HG02588 (cell line): ENCODE results near the gene RTN1.

Source experiments
- ATAC-seq: cut with Tn5 transposase; IDR thresholded peaks from one replicate; pipeline ENCODE4 v1.9.1; 2021; ENCODE audit warnings: mild to moderate bottlenecking, moderate library complexity; ENCODE audit not compliant: unreplicated experiment

Gene RTN1

DNA sequence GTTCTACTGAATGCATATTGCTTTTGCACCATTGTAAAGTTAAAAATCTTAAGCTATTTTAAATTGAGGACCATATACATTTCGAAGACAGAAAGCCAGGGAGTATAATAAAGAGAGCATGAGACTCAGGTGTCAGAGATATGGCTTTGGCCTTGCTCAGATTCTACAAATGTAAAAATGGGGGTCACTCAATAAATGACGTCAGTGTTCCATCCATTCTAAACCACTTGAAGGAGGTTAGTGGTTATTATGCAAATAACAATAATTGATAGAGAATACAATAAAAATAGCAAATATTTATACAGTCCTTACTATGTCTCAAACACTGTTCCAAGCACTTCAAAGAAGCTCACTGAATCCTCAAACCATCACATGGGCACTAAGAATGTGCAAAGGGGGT, 20.1 kb downstream of the RTN1 start:
- no peak for ATAC-seq

DNA sequence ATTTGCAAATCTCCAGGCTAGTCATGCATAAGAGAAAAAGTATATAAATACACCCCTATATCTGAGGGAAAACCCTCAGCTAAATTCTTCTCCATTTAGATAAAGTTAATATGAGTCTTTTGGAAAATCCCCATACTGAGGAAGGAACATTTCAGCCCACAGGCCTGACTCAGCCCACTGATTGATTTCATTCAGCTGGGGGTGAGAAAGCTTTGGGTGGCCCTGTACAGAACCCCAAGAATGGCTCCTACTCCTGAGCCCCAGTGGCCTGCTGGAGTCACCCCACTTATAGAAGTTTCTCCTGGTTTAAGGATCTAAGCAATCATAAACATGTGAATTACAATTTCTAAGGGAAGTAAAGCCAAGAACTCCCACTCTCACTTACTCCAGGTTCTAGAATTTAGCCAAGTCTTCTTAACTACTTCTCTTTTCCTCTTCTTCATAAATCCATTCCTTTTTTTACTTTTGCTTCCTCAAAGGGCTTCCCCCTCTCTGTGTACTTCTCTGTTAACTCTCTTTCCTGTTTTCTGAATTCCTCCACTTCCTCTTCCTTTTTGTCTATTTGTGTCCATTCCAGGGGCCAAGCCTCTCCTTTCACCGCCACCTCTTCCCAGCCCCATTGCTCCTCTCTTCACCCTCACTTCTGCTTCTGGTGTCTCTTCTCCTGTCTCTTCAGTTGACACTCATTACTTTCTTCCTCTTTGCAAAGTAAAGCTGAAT, 21.0 kb downstream of the RTN1 start:
- ATAC-seq, result no peak

GRCh38 chr14:59848671-59849070, 21.9 kb downstream of the RTN1 start:
- ATAC-seq, result no peak

DNA sequence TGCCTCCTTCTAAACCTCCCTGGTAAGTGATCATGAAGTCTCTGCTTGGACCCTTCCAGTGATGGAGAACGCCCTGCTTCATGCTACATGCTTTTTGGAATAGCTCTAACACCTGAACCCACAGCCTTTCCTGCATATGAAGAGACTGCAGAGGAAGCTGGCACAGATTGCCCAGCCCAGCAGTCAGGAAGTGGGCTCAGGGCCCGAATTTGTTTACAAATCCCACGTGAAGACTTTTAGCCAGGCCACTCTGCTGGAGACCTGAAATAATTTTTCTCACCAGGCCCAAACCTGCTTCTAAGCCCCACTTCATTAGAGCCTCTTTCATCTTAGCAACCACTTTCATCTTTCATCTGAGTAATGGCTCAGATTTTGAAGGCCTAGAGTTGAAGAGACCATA, 22.9 kb downstream of the RTN1 start:
- no peak for ATAC-seq

- ATAC-seq, result no peak
Observed at GRCh38 chr14:59846595-59846994, 24.0 kb downstream of the RTN1 start.

- no peak for ATAC-seq
Observed at GRCh38 chr14:59845245-59845644, 25.3 kb downstream of the RTN1 start.

DNA sequence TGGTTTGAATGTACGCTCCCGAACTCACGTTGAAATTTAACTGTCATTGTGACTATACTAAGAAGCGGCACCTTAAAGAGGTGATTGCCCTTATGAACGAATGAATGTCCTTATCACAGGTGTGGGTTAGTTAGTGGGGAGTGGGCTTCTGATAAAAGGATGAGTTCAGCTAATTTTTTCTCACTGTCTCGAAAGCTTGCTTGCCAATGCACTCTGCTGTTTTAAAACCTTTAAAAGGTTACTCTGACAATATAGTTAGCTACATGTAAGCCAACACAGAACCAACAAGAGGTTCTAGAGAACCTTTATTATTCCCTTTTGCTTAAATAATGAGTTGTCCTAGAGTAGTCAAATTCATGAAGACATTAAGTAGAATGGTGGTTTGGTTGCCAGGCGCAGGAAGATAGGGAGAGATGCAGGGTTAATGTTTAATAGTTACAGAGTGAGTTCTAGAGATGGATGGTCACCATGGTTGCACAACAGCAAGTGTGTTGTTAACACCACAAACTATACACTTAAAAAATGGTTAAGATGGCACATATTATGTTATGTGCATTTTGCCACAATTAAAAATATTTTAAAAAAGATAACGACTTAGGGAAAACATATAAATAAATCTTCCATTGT, 26.3 kb downstream of the RTN1 start:
- ATAC-seq, result no peak

DNA sequence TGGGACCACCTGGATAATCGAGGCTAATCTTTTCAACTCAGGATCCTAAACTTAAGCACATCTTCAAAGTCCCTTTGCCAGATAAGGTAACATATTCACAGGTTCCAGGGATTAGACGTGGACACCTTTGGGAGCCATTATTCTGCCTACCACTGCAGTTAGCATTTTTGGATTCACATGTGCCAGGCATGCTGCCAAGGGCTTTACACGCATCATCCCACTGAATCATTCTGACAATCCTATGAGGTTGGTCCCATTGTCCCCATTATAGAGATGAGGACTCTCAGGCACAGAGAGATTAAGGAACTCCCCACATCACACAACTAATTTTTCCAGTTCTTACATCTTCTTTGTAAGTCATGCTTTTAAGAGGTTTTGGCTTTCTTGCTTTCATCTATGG, 34.5 kb downstream of the RTN1 start:
- no peak for ATAC-seq

DNA sequence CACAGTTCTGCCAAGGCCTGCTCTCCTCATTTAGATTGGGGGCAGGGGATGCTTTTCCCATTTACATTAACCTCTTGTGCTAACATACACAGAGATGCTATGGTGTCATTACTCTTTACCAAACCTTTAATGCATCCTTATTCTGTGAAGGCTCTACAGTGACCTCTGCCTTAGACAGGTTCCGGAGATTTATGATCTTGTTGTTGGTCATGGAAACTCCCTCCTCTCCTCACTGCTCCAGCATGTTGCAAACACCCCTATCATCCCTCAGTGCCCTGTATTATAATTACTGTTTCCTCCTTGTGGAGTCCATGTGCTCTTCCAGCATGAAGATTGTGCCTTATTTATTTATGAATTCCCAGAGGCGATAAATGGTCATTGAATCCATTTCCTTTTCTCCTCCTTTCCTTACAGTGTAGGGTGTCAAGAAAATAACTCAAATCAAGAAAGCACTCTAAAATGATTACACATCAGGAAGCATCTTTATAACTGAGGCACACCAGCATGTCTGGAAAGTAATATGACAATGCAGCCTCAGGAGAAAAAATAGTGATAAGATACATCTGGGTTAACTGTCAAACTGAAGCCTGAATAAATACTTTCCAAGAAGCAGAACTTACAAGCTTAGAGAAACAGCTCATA, 37.8 kb downstream of the RTN1 start:
- ATAC-seq, result no peak

- no peak for ATAC-seq
Observed at GRCh38 chr14:59831121-59831730, 39.4 kb downstream of the RTN1 start.

DNA sequence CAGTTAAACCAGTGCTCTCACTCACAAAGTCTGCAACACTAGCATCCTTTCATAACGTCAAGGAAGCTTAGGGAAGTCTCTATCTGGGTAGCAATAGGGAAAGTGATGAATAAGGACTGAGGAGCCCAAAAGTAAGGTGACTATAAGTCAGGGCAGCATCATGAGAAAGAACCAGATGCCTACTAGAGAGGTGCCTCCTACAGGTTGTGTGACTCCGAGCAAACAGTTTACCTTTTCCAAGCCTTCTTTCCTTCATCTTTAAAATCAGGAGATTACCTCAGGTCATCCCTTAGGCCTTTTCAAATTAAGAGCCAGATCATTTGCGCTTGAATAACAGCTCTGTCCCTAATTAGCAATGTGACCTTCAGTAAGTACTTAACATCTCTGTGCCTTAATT, 40.2 kb downstream of the RTN1 start:
- no peak for ATAC-seq

- ATAC-seq, result no peak
Observed at GRCh38 chr14:59829469-59830337, 40.9 kb downstream of the RTN1 start.

- no peak for ATAC-seq
Observed at GRCh38 chr14:59828276-59828675, 42.3 kb downstream of the RTN1 start.

DNA sequence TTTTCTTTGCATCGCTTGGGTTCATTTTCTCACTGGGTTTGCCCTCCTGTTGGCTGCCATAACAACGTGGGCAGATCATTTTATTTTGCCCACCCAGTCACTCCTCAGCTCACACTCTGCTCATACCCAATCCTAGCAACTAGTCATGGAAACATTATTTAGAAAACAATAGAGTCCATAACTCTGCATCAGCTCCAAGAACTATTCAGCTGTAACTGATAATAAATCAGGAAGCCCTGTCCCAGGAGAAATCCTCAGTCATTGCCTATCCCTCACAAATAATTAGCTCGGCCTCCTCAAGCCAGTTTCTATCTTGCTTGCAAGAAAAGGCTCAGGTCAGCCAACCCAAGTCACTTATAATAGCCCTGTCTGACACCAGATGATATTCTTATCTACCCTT, 43.2 kb downstream of the RTN1 start:
- ATAC-seq, result no peak

GRCh38 chr14:59826150-59826549, 44.4 kb downstream of the RTN1 start:
- ATAC-seq, result no peak

DNA sequence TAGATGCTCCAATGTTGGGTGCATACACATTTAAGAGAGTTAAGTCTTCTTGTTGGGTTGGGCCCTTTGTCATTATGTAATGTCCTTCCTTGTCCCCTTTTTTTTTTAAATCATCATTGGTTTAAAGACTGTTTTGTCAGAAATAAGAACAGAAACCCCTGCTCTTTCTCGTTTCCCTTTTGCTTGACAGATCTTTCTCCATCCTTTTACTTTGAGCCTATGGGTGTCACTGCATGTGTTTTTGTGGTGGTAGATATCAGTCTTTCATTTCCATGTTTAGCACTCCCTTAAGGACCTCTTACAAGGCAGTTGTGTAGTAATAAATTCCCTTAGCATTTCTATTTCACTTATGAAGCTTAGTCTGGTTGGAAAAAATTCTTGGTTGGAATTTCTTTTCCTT, 47.4 kb downstream of the RTN1 start:
- ATAC-seq, result no peak

DNA sequence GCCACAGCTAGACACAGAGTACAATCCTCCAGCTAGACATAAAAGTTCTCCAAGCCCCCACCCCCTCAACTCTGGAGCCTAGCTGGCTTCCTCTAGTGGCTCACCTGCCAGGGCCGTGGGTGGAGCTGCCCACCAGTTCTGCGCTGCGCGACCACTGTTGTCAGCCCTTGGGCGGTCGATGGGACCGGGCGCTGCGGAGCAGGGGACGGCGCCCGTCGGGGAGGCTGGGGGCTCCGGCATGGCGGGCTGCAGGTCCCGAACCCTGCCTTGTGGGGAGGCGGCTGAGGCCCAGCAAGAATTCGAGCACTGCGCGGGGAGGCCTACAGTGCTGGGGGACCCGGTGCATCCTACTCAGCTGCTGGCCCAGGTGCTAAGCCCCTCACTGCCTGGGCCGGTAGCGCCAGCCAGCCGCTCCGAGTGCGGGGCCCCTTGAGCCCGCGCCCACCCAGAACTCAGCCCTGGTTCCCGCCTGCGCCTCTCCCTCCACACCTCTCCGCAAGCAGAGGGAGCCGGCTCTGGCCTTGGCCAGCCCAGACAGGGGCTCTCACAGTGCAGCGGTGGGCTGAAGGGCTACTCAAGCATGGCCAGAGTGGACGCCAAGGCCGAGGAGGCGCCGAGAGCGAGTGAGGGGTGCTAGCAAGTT, 51.0 kb downstream of the RTN1 start:
- ATAC-seq, result no peak

DNA sequence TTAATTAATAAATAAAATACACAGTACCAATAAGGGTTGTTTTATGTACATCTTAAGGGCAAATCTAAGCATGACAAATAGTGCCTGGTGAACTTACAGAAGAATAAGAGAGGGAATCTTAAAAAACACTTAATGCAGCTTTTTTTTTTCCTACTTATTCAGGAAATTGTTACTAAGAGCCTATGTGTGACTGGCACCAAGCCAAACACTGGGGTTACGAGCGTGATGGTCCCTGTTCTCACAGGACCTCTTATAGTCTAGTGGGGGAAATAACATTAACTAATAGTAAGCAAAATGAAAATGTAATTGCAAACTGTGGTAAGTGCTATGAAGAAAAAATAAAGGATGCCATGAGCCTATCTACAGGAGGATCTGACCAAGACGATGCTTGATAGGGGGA, 53.6 kb downstream of the RTN1 start:
- no peak for ATAC-seq

GRCh38 chr14:59814988-59815387, 55.6 kb downstream of the RTN1 start:
- ATAC-seq, result no peak

DNA sequence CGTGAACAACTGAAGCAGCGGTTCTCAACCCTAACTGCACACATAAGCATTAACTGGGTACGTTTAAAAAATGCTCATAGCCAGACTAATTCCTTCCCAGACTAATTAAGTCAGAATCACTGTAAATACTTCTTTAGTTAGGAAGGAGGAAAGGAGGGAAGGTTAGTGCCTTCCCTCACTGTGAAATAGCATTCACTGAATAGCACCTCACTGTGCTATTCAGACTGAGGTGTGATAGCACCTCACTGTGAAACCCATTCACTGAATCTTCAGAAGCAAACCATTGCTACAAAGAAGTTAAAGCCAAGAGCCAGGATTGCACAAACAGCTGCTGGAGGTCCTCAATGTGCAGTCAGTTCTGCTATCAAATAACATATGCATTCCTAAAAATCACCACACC, 58.8 kb downstream of the RTN1 start:
- ATAC-seq, result no peak

DNA sequence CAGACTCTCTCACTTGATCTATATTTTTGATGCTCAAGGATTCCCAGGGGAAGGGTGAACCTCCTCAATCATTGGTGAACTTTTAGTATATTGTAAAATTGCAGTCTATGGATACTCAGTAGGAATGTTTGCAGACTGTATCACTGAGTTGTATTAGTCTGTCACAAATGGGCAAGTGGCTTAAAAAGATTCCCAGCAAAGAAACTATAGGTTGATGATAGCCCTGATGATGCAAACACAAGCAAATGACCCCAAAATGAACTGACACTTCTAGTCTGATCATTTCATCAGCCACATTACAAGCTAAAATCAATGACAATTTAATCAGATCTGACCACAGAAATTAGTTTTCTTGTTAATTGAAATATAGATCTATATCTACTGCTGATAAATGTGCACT, 59.5 kb downstream of the RTN1 start:
- no peak for ATAC-seq
